ENCODE results near the gene LSAMP. TPM values are rescaled to one million over a fixed set of nuclear protein-coding genes. Genes with fewer than 3 reads are reported as not detected.

LSAMP gene
- polyA plus RNA-seq, 1 of the 3 experiments (the other 2 are of a cell fraction) = 6.6 TPM

DNA sequence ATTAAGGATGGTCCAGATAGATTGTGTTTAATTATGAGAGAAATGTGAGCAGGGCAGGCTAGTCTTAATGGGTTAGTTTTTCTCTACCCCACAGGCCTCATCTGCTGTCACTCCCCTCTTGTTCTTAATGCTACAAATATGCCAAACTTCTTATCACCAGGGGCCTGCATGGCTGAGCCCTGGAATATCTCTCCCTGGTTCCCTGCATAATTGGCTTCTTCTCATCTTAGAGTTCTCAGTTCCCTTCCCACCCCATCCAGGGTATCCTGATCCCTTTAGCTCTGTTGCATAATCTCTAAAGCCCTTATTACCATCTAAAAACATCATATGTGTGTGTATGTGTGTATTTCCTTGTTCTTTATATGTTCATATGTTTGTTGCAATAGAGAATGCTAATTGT, 279.6 kb downstream of the LSAMP start (continued):
- TF ChIP-seq, protein P1, sequence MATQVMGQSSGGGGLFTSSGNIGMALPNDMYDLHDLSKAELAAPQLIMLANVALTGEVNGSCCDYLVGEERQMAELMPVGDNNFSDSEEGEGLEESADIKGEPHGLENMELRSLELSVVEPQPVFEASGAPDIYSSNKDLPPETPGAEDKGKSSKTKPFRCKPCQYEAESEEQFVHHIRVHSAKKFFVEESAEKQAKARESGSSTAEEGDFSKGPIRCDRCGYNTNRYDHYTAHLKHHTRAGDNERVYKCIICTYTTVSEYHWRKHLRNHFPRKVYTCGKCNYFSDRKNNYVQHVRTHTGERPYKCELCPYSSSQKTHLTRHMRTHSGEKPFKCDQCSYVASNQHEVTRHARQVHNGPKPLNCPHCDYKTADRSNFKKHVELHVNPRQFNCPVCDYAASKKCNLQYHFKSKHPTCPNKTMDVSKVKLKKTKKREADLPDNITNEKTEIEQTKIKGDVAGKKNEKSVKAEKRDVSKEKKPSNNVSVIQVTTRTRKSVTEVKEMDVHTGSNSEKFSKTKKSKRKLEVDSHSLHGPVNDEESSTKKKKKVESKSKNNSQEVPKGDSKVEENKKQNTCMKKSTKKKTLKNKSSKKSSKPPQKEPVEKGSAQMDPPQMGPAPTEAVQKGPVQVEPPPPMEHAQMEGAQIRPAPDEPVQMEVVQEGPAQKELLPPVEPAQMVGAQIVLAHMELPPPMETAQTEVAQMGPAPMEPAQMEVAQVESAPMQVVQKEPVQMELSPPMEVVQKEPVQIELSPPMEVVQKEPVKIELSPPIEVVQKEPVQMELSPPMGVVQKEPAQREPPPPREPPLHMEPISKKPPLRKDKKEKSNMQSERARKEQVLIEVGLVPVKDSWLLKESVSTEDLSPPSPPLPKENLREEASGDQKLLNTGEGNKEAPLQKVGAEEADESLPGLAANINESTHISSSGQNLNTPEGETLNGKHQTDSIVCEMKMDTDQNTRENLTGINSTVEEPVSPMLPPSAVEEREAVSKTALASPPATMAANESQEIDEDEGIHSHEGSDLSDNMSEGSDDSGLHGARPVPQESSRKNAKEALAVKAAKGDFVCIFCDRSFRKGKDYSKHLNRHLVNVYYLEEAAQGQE (IDR thresholded peaks at IDR 0.05; ENCODE audit: low read depth, low read length) = no peak
- TF ChIP-seq SMC3 (IDR thresholded peaks at IDR 0.05; ENCODE audit: low read depth, low read length) (no peak), YY1 (IDR thresholded peaks at IDR 0.05; ENCODE audit: low read depth) (no peak), POLR2AphosphoS5 (IDR thresholded peaks at IDR 0.05; ENCODE audit: low read depth, low read length) (no peak)
- TF ChIP-seq, protein P2, sequence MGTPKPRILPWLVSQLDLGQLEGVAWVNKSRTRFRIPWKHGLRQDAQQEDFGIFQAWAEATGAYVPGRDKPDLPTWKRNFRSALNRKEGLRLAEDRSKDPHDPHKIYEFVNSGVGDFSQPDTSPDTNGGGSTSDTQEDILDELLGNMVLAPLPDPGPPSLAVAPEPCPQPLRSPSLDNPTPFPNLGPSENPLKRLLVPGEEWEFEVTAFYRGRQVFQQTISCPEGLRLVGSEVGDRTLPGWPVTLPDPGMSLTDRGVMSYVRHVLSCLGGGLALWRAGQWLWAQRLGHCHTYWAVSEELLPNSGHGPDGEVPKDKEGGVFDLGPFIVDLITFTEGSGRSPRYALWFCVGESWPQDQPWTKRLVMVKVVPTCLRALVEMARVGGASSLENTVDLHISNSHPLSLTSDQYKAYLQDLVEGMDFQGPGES (IDR thresholded peaks at IDR 0.05; ENCODE audit: low read depth, low read length) = no peak

DNA sequence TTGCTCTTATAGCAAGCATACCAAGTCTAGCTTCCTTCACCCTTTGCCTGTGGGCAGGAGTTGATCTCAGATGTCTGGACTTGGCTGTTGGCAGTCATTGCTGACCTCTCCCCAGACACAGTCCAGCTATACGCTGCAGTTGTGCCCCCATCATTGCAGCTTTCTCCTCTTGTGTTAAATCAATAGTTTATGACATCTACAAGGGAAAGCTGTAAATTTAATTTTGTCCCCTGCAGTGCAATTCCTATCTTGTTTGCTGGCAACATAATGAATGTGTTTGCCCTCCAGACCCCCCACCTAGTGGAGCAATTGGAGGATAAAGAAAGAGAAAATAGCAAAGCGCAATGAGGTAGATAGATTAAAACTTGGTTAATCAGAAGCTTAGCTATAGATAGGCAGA, 280.2 kb downstream of the LSAMP start:
- DNase-seq = no peak
- H3K36me3 ChIP-seq (replicated peaks in 1 of 2; ENCODE audit: control insufficient read depth in 1 of 2, insufficient read depth in 2 of 2, low read length in 1 of 2) = no peaks in the 10 kb centered on the region
- ChIA-PET POLR2A (no interaction called here), CTCF (interaction anchor here (0.8 to 1.3 kb wide), 2 partner anchors 11 to 593 kb away, joined by 3 to 4 read pairs; no protein-coding TSS in a partner anchor)
- no peak overlapping the region for H3K9ac ChIP-seq
- no peaks in the 10 kb centered on the region for H3K9me2 ChIP-seq
- no peaks in the 10 kb centered on the region for H4K20me1 ChIP-seq (ENCODE audit: insufficient read depth)
- H2AFZ ChIP-seq (ENCODE audit: low read depth) = no peak overlapping the region
- H3K4me1 ChIP-seq (ENCODE audit: control insufficient read depth in 1 of 2, insufficient read depth in 2 of 2, low read depth in 1 of 2, low read length in 1 of 2) = peaks cover 0 to 10% of the 10 kb centered on the region in 2 experiments; a peak in 2 of 4 replicates
- H3K4me2 ChIP-seq = no peak overlapping the region
- no peaks in the 10 kb centered on the region for H3K79me2 ChIP-seq (ENCODE audit: insufficient read depth)
- no peaks in the 10 kb centered on the region for H3K9me3 ChIP-seq
- WGBS (ENCODE audit: low lambda C conversion rate) = 87% methylated on average over 2 of the region's 2 CpGs
- no peak for TF ChIP-seq MXI1 (IDR thresholded peaks at IDR 0.05; ENCODE audit: low read depth, low read length)
- no peak for TF ChIP-seq EP300 (IDR thresholded peaks at IDR 0.05; ENCODE audit: borderline replicate concordance in 1 of 2, low read depth in 1 of 2, low read length in 1 of 2)
- TF ChIP-seq, protein P3, sequence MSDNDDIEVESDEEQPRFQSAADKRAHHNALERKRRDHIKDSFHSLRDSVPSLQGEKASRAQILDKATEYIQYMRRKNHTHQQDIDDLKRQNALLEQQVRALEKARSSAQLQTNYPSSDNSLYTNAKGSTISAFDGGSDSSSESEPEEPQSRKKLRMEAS (IDR thresholded peaks at IDR 0.05; ENCODE audit: low read depth) = no peak
- TF ChIP-seq, protein P4, sequence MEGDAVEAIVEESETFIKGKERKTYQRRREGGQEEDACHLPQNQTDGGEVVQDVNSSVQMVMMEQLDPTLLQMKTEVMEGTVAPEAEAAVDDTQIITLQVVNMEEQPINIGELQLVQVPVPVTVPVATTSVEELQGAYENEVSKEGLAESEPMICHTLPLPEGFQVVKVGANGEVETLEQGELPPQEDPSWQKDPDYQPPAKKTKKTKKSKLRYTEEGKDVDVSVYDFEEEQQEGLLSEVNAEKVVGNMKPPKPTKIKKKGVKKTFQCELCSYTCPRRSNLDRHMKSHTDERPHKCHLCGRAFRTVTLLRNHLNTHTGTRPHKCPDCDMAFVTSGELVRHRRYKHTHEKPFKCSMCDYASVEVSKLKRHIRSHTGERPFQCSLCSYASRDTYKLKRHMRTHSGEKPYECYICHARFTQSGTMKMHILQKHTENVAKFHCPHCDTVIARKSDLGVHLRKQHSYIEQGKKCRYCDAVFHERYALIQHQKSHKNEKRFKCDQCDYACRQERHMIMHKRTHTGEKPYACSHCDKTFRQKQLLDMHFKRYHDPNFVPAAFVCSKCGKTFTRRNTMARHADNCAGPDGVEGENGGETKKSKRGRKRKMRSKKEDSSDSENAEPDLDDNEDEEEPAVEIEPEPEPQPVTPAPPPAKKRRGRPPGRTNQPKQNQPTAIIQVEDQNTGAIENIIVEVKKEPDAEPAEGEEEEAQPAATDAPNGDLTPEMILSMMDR (IDR thresholded peaks at IDR 0.05) = no peak
- TF ChIP-seq RFX5 (IDR thresholded peaks at IDR 0.05; ENCODE audit: low read length) = no peak
- TF ChIP-seq TAF1 (IDR thresholded peaks at IDR 0.05; ENCODE audit: borderline replicate concordance, low read depth, low read length) = no peak
- TF ChIP-seq RXRA (IDR thresholded peaks at IDR 0.05; ENCODE audit: borderline replicate concordance, low read depth) = no peak
- no peak for TF ChIP-seq RAD21 (IDR thresholded peaks at IDR 0.05; ENCODE audit: low read length)
- TF ChIP-seq, protein P5, sequence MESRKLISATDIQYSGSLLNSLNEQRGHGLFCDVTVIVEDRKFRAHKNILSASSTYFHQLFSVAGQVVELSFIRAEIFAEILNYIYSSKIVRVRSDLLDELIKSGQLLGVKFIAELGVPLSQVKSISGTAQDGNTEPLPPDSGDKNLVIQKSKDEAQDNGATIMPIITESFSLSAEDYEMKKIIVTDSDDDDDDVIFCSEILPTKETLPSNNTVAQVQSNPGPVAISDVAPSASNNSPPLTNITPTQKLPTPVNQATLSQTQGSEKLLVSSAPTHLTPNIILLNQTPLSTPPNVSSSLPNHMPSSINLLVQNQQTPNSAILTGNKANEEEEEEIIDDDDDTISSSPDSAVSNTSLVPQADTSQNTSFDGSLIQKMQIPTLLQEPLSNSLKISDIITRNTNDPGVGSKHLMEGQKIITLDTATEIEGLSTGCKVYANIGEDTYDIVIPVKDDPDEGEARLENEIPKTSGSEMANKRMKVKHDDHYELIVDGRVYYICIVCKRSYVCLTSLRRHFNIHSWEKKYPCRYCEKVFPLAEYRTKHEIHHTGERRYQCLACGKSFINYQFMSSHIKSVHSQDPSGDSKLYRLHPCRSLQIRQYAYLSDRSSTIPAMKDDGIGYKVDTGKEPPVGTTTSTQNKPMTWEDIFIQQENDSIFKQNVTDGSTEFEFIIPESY (IDR thresholded peaks at IDR 0.05; ENCODE audit: borderline replicate concordance, low read depth) = no peak
- TF ChIP-seq EZH2phosphoT487 (IDR thresholded peaks at IDR 0.05; ENCODE audit: borderline replicate concordance, low read depth) = no peak
- no peak for TF ChIP-seq GATA2 (CRISPR knock-in tag; IDR thresholded peaks at IDR 0.05)
- TF ChIP-seq, protein P6, sequence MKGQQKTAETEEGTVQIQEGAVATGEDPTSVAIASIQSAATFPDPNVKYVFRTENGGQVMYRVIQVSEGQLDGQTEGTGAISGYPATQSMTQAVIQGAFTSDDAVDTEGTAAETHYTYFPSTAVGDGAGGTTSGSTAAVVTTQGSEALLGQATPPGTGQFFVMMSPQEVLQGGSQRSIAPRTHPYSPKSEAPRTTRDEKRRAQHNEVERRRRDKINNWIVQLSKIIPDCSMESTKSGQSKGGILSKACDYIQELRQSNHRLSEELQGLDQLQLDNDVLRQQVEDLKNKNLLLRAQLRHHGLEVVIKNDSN (IDR thresholded peaks at IDR 0.05; ENCODE audit: borderline replicate concordance, low read depth) = no peak
- TF ChIP-seq POLR2AphosphoS5 (IDR thresholded peaks at IDR 0.05; ENCODE audit: low read depth, low read length) = no peak
- no peak for TF ChIP-seq TEAD4 (IDR thresholded peaks at IDR 0.05; ENCODE audit: borderline replicate concordance, insufficient read depth)
- TF ChIP-seq RCOR1 (IDR thresholded peaks at IDR 0.05; ENCODE audit: low read length) = no peak
- H3K27ac ChIP-seq (ENCODE audit: low read depth in 2 of 2, low read length in 1 of 2) = peak overlapping the region in 1 of 2 experiments; percentile 30; a peak in 1 of 4 replicates
- no peak overlapping the region for H3K4me3 ChIP-seq (ENCODE audit: low read depth in 2 of 2, low read length in 1 of 2)
- no peaks in the 10 kb centered on the region for H3F3A ChIP-seq (replicated peaks; ENCODE audit: insufficient read depth)
- H3K27me3 ChIP-seq (ENCODE audit: insufficient read depth) = no peaks in the 10 kb centered on the region

Measured in SK-N-SH (cell line).